WTC11 (cell line): ENCODE results near the gene PCDHA1. TPM values are rescaled to one million over a fixed set of nuclear protein-coding genes. Genes with fewer than 3 reads are reported as not detected.

Experiments used
- ATAC-seq: fragments of 200-7000 bp; cut with Tn5 transposase; 2 replicates; pipeline ENCODE4 v1.10.0; 2021; ENCODE audit warnings: mild to moderate bottlenecking, moderate library complexity
- CTCF ChIA-PET: fragments of 300-600 bp; sonication (Branson Sonifier 250); formaldehyde crosslinking; loops from one replicate; lab custom pipeline; 2021; ENCODE audit warnings: antibody characterized with exemption; lab: Charles Lee
- POLR2A ChIA-PET: fragments of 350-600 bp; sonication (Branson Sonifier 250); formaldehyde crosslinking; loops from one replicate; lab custom pipeline; 2021; ENCODE audit warnings: antibody characterized with exemption; lab: Charles Lee
- DNase-seq: peaks from one replicate; pipeline ENCODE4 v3.0.0; 2021; ENCODE audit warnings: low spot score
- H3K27ac Mint-ChIP-seq: 2 replicates; pipeline ENCODE4 v1.8.0; 2021; ENCODE audit warnings: mixed read lengths
- H3K27me3 Mint-ChIP-seq: 2 replicates; pipeline ENCODE4 v1.8.0; 2021; ENCODE audit warnings: low read depth, mild to moderate bottlenecking, moderate library complexity, mixed read lengths
- H3K36me3 Mint-ChIP-seq: 2 replicates; pipeline ENCODE4 v1.8.0; 2021; ENCODE audit warnings: mixed read lengths
- H3K4me1 Mint-ChIP-seq: 2 replicates; pipeline ENCODE4 v1.8.0; 2022; ENCODE audit warnings: mixed read lengths
- H3K4me3 Mint-ChIP-seq: 2 replicates; pipeline ENCODE4 v1.8.0; 2021; ENCODE audit warnings: mild to moderate bottlenecking, moderate library complexity, mixed read lengths
- H3K9me3 Mint-ChIP-seq: 2 replicates; pipeline ENCODE4 v1.8.0; 2021; ENCODE audit warnings: mixed read lengths
- ATF1 ChIP-seq: sonication (generic); formaldehyde crosslinking; IDR thresholded peaks from 2 replicates; pipeline ENCODE4 v1.8.1; 2023; ENCODE audit warnings: mild to moderate bottlenecking, moderate library complexity, missing genetic modification reagents
- ATF3 ChIP-seq: sonication (generic); formaldehyde crosslinking; conservative IDR thresholded peaks from 2 replicates; pipeline ENCODE4 v1.8.1; 2022; ENCODE audit warnings: mild to moderate bottlenecking, missing genetic modification reagents
- ATF6 ChIP-seq: sonication (generic); formaldehyde crosslinking; IDR thresholded peaks from 2 replicates; pipeline ENCODE4 v1.8.1; 2023; ENCODE audit warnings: mild to moderate bottlenecking, missing genetic modification reagents
- CBFB ChIP-seq: sonication (generic); formaldehyde crosslinking; IDR thresholded peaks from 2 replicates; pipeline ENCODE4 v1.8.1; 2022; ENCODE audit warnings: mild to moderate bottlenecking, low read depth, missing genetic modification reagents
- CREB1 ChIP-seq: sonication (generic); formaldehyde crosslinking; IDR thresholded peaks from 2 replicates; pipeline ENCODE4 v1.8.0; 2023; ENCODE audit warnings: mild to moderate bottlenecking, missing genetic modification reagents
- CTCF ChIP-seq: fragments of 200-600 bp; IDR thresholded peaks from 2 replicates; pipeline ENCODE4 v1.8.0; 2022; ENCODE audit warnings: antibody characterized with exemption
- EMX1 ChIP-seq: fragments of 250-450 bp; sonication (Bioruptor Pico); IDR thresholded peaks from 2 replicates; pipeline ENCODE4 v1.8.0; 2021; ENCODE audit warnings: mild to moderate bottlenecking
- ESRRA ChIP-seq: sonication (generic); formaldehyde crosslinking; IDR thresholded peaks from 2 replicates; pipeline ENCODE4 v1.8.1; 2022; ENCODE audit warnings: mild to moderate bottlenecking, missing genetic modification reagents, borderline replicate concordance
- FOXJ3 ChIP-seq: sonication (generic); formaldehyde crosslinking; IDR thresholded peaks from 2 replicates; pipeline ENCODE4 v1.9.0; 2021; ENCODE audit warnings: missing genetic modification reagents, mild to moderate bottlenecking, borderline replicate concordance
- GTF2I ChIP-seq: fragments of 250-450 bp; sonication (Bioruptor Pico); conservative IDR thresholded peaks from 2 replicates; pipeline ENCODE4 v1.4.0; 2021; ENCODE audit warnings: mild to moderate bottlenecking
- HMGA2 ChIP-seq: fragments of 250-450 bp; sonication (Bioruptor Pico); IDR thresholded peaks from 2 replicates; pipeline ENCODE4 v1.4.0; 2021; ENCODE audit warnings: mild to moderate bottlenecking, moderate library complexity
- MLX ChIP-seq: sonication (generic); formaldehyde crosslinking; IDR thresholded peaks from 2 replicates; pipeline ENCODE4 v1.8.1; 2023; ENCODE audit warnings: mild to moderate bottlenecking, missing genetic modification reagents, moderate library complexity
- PRDM15 ChIP-seq: sonication (generic); formaldehyde crosslinking; IDR thresholded peaks from 2 replicates; pipeline ENCODE4 v1.8.0; 2022; ENCODE audit warnings: missing genetic modification reagents
- RELA ChIP-seq: sonication (generic); formaldehyde crosslinking; IDR thresholded peaks from 2 replicates; pipeline ENCODE4 v1.8.1; 2022; ENCODE audit warnings: missing genetic modification reagents, mild to moderate bottlenecking, borderline replicate concordance
- SMAD4 ChIP-seq: sonication (generic); formaldehyde crosslinking; IDR thresholded peaks from 2 replicates; pipeline ENCODE4 v1.8.0; 2022; ENCODE audit warnings: mild to moderate bottlenecking, missing genetic modification reagents
- TEAD4 ChIP-seq: sonication (generic); formaldehyde crosslinking; IDR thresholded peaks from 2 replicates; pipeline ENCODE4 v1.8.0; 2022; ENCODE audit warnings: mild to moderate bottlenecking, missing genetic modification reagents
- ZNF219 ChIP-seq: sonication (generic); formaldehyde crosslinking; IDR thresholded peaks from 2 replicates; pipeline ENCODE4 v1.8.0; 2023; ENCODE audit warnings: missing genetic modification reagents, mild to moderate bottlenecking, borderline replicate concordance
- ZNF263 ChIP-seq: sonication (generic); formaldehyde crosslinking; IDR thresholded peaks from 2 replicates; pipeline ENCODE4 v1.8.1; 2022; ENCODE audit warnings: low read depth, mild to moderate bottlenecking, moderate library complexity, missing genetic modification reagents
- ZNF317 ChIP-seq: sonication (generic); formaldehyde crosslinking; IDR thresholded peaks from 2 replicates; pipeline ENCODE4 v1.8.1; 2023; ENCODE audit warnings: low read depth, mild to moderate bottlenecking, moderate library complexity, missing genetic modification reagents, borderline replicate concordance
- ZNF396 ChIP-seq: fragments of 250-450 bp; sonication (Bioruptor Pico); IDR thresholded peaks from 2 replicates; pipeline ENCODE4 v1.8.0; 2021; ENCODE audit warnings: mild to moderate bottlenecking, moderate library complexity, borderline replicate concordance
- ZNF416 ChIP-seq: fragments of 250-450 bp; sonication (Bioruptor Pico); IDR thresholded peaks from 2 replicates; pipeline ENCODE4 v1.9.0; 2021; ENCODE audit warnings: mild to moderate bottlenecking, inconsistent platforms
- ZNF671 ChIP-seq: fragments of 250-450 bp; sonication (Bioruptor Pico); IDR thresholded peaks from 2 replicates; pipeline ENCODE4 v1.8.0; 2021; ENCODE audit warnings: mild to moderate bottlenecking
- total RNA-seq: library from RNA; stranded (reverse); gene quantifications from 3 replicates; pipeline ENCODE4 v1.2.3, GENCODE V29; 2021
- TF ChIP-seq, protein P1 (sequence below): sonication (generic); formaldehyde crosslinking; IDR thresholded peaks from 2 replicates; pipeline ENCODE4 v1.8.1; 2023; ENCODE audit warnings: mild to moderate bottlenecking, missing genetic modification reagents
- TF ChIP-seq, protein P2 (sequence below): sonication (generic); formaldehyde crosslinking; IDR thresholded peaks from 2 replicates; pipeline ENCODE4 v1.8.1; 2022; ENCODE audit warnings: low read depth, missing genetic modification reagents, borderline replicate concordance

Gene PCDHA1
- total RNA-seq, 1 experiment from 2014 or later: 2.4 TPM

- DNase-seq (peak; percentile 98), ATAC-seq (peak; percentile 86)
- H3K4me3 Mint-ChIP-seq: peak overlapping the region; percentile 91
- POLR2A ChIA-PET: interaction anchor here (0.6 to 3.4 kb wide), 12 partner anchors 14 to 140 kb away, joined by 3 to 50 read pairs (median 5); partner anchors contain the start of genes PCDHA1 and PCDHAC2
- peaks cover 37% of the 10 kb centered on the region for H3K27me3 Mint-ChIP-seq
- no peak overlapping the region for H3K27ac Mint-ChIP-seq
- no peaks in the 10 kb centered on the region for H3K36me3 Mint-ChIP-seq
- no peaks in the 10 kb centered on the region for H3K9me3 Mint-ChIP-seq
- CTCF ChIA-PET: interaction anchor here (0.6 to 4.4 kb wide), 51 partner anchors 8 to 273 kb away, joined by 3 to 243 read pairs (median 6); partner anchors contain the start of genes PCDHA1, PCDHA10, PCDHA11 and PCDHA12
- H3K4me1 Mint-ChIP-seq: peaks cover 28% of the 10 kb centered on the region
- TF ChIP-seq PRDM15 (CRISPR knock-in tag) (peak; percentile 22; the same call in 1 of the 2 replicates), GTF2I (CRISPR knock-in tag) (no peak), ATF3 (no peak), ATF6 (CRISPR knock-in tag) (no peak), ATF1 (CRISPR knock-in tag) (no peak), HMGA2 (CRISPR knock-in tag) (no peak), ZNF317 (CRISPR knock-in tag) (no peak), FOXJ3 (no peak), ZNF416 (CRISPR knock-in tag) (no peak), EMX1 (CRISPR knock-in tag) (no peak), ZNF263 (CRISPR knock-in tag) (no peak), CREB1 (CRISPR knock-in tag) (no peak), ZNF671 (no peak), CBFB (CRISPR knock-in tag) (no peak), RELA (CRISPR knock-in tag) (no peak), CTCF (peak; percentile 87; the same call in 1 of the 2 replicates), TEAD4 (CRISPR knock-in tag) (no peak), MLX (CRISPR knock-in tag) (no peak), ZNF219 (no peak; the same call in 1 of the 2 replicates), ESRRA (CRISPR knock-in tag) (peak; percentile 20), ZNF396 (CRISPR knock-in tag) (no peak), SMAD4 (CRISPR knock-in tag) (no peak)
- TF ChIP-seq, protein P1, sequence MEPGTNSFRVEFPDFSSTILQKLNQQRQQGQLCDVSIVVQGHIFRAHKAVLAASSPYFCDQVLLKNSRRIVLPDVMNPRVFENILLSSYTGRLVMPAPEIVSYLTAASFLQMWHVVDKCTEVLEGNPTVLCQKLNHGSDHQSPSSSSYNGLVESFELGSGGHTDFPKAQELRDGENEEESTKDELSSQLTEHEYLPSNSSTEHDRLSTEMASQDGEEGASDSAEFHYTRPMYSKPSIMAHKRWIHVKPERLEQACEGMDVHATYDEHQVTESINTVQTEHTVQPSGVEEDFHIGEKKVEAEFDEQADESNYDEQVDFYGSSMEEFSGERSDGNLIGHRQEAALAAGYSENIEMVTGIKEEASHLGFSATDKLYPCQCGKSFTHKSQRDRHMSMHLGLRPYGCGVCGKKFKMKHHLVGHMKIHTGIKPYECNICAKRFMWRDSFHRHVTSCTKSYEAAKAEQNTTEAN (CRISPR knock-in tag): peak; percentile 16; the same call in 1 of the 2 replicates
- TF ChIP-seq, protein P2, sequence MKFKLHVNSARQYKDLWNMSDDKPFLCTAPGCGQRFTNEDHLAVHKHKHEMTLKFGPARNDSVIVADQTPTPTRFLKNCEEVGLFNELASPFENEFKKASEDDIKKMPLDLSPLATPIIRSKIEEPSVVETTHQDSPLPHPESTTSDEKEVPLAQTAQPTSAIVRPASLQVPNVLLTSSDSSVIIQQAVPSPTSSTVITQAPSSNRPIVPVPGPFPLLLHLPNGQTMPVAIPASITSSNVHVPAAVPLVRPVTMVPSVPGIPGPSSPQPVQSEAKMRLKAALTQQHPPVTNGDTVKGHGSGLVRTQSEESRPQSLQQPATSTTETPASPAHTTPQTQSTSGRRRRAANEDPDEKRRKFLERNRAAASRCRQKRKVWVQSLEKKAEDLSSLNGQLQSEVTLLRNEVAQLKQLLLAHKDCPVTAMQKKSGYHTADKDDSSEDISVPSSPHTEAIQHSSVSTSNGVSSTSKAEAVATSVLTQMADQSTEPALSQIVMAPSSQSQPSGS (CRISPR knock-in tag): no peak
Measured at GRCh38 chr5:140926443-140927227, 140.7 kb downstream of the PCDHA1 start.
